Measurements from ENCODE around the gene CCDC107. TPM values are rescaled to one million over a fixed set of nuclear protein-coding genes. Genes with fewer than 3 reads are reported as not detected.

Gene CCDC107
- total and polyA plus RNA-seq, 2 of the 13 experiments (the other 11 are each of a cell fraction or from before 2014, with no cell fraction given): 7.1 to 15.2 TPM

DNA sequence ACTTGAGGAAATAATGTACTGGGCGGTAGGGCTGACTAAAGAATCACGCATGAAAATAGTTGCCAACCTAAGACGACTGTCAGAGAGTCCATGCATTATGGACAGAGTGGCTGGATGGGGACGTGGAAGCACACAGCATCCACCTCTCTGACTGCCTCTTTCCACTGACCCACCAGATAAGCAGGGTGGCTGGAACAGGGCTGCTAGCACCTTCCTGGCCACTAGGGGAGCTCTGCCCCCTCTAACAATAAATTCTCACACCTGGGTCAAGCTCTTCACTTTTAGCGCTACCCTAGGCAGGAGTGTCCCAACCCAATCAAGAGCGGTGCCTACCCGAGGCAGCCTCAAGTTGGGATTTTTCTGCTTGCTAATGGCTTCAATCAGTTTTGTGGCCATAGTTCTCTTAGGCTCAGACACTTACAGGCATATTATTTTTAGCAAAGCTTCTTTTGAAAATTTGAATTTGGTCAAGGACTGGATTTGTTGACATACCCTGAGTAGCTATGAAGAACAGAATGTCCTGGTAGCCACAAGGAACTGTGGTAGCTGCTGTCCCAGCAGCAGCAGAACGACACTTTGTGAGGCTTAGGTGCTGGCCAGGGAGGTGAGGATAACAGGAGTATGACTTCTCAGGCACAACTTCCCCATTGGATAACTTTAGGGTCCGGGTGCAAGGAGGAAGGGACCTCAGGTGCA, 38.6 kb downstream of the CCDC107 start (continued):
- TF ChIP-seq, protein P1, sequence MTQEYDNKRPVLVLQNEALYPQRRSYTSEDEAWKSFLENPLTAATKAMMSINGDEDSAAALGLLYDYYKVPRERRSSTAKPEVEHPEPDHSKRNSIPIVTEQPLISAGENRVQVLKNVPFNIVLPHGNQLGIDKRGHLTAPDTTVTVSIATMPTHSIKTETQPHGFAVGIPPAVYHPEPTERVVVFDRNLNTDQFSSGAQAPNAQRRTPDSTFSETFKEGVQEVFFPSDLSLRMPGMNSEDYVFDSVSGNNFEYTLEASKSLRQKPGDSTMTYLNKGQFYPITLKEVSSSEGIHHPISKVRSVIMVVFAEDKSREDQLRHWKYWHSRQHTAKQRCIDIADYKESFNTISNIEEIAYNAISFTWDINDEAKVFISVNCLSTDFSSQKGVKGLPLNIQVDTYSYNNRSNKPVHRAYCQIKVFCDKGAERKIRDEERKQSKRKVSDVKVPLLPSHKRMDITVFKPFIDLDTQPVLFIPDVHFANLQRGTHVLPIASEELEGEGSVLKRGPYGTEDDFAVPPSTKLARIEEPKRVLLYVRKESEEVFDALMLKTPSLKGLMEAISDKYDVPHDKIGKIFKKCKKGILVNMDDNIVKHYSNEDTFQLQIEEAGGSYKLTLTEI (CRISPR knock-in tag; conservative IDR thresholded peaks at IDR 0.05): no peak
- TF ChIP-seq SP140L (CRISPR knock-in tag; IDR thresholded peaks at IDR 0.05; ENCODE audit: borderline replicate concordance) (no peak), MTA1 (CRISPR knock-in tag; IDR thresholded peaks at IDR 0.05; ENCODE audit: borderline replicate concordance) (no peak), ZNF260 (CRISPR knock-in tag; IDR thresholded peaks at IDR 0.05; ENCODE audit: borderline replicate concordance, low read depth) (no peak), KDM4B (CRISPR knock-in tag; IDR thresholded peaks at IDR 0.05) (no peak), NCOA2 (CRISPR knock-in tag; IDR thresholded peaks at IDR 0.05) (no peak), RAD51 (IDR thresholded peaks at IDR 0.05; ENCODE audit: borderline replicate concordance) (no peak), ZNF564 (CRISPR knock-in tag; IDR thresholded peaks at IDR 0.05) (no peak), DNMT1 (CRISPR knock-in tag; IDR thresholded peaks at IDR 0.05) (no peak), THAP11 (CRISPR knock-in tag; IDR thresholded peaks at IDR 0.05) (peak; percentile 62; the same call in 1 of the 2 replicates), MEIS2 (CRISPR knock-in tag; IDR thresholded peaks at IDR 0.05) (no peak), PAF1 (CRISPR knock-in tag; IDR thresholded peaks at IDR 0.05) (no peak), KDM2A (CRISPR knock-in tag; IDR thresholded peaks at IDR 0.05; ENCODE audit: borderline replicate concordance, low read depth) (peak; percentile 47; the same call in 1 of the 2 replicates), SALL1 (CRISPR knock-in tag; IDR thresholded peaks at IDR 0.05) (peak; percentile 28; the same call in 1 of the 2 replicates), GPN1 (CRISPR knock-in tag; IDR thresholded peaks at IDR 0.05; ENCODE audit: borderline replicate concordance) (no peak), SAP130 (CRISPR knock-in tag; IDR thresholded peaks at IDR 0.05; ENCODE audit: low read depth) (no peak), ZBTB38 (CRISPR knock-in tag; IDR thresholded peaks at IDR 0.05) (no peak), ZNF331 (CRISPR knock-in tag; IDR thresholded peaks at IDR 0.05) (no peak)
- TF ChIP-seq, protein P2, sequence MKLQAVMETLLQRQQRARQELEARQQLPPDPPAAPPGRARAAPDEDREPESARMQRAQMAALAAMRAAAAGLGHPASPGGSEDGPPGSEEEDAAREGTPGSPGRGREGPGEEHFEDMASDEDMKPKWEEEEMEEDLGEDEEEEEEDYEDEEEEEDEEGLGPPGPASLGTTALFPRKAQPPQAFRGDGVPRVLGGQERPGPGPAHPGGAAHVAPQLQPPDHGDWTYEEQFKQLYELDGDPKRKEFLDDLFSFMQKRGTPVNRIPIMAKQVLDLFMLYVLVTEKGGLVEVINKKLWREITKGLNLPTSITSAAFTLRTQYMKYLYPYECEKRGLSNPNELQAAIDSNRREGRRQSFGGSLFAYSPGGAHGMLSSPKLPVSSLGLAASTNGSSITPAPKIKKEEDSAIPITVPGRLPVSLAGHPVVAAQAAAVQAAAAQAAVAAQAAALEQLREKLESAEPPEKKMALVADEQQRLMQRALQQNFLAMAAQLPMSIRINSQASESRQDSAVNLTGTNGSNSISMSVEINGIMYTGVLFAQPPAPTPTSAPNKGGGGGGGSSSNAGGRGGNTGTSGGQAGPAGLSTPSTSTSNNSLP (IDR thresholded peaks at IDR 0.05; ENCODE audit: low read depth, low read length): 0 out of 2 replicates have a peak, but pooled peaks have one; percentile 22
- TF ChIP-seq, protein P3, sequence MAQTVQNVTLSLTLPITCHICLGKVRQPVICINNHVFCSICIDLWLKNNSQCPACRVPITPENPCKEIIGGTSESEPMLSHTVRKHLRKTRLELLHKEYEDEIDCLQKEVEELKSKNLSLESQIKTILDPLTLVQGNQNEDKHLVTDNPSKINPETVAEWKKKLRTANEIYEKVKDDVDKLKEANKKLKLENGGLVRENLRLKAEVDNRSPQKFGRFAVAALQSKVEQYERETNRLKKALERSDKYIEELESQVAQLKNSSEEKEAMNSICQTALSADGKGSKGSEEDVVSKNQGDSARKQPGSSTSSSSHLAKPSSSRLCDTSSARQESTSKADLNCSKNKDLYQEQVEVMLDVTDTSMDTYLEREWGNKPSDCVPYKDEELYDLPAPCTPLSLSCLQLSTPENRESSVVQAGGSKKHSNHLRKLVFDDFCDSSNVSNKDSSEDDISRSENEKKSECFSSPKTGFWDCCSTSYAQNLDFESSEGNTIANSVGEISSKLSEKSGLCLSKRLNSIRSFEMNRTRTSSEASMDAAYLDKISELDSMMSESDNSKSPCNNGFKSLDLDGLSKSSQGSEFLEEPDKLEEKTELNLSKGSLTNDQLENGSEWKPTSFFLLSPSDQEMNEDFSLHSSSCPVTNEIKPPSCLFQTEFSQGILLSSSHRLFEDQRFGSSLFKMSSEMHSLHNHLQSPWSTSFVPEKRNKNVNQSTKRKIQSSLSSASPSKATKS (CRISPR knock-in tag; IDR thresholded peaks at IDR 0.05): no peak
- TF ChIP-seq, protein P4, sequence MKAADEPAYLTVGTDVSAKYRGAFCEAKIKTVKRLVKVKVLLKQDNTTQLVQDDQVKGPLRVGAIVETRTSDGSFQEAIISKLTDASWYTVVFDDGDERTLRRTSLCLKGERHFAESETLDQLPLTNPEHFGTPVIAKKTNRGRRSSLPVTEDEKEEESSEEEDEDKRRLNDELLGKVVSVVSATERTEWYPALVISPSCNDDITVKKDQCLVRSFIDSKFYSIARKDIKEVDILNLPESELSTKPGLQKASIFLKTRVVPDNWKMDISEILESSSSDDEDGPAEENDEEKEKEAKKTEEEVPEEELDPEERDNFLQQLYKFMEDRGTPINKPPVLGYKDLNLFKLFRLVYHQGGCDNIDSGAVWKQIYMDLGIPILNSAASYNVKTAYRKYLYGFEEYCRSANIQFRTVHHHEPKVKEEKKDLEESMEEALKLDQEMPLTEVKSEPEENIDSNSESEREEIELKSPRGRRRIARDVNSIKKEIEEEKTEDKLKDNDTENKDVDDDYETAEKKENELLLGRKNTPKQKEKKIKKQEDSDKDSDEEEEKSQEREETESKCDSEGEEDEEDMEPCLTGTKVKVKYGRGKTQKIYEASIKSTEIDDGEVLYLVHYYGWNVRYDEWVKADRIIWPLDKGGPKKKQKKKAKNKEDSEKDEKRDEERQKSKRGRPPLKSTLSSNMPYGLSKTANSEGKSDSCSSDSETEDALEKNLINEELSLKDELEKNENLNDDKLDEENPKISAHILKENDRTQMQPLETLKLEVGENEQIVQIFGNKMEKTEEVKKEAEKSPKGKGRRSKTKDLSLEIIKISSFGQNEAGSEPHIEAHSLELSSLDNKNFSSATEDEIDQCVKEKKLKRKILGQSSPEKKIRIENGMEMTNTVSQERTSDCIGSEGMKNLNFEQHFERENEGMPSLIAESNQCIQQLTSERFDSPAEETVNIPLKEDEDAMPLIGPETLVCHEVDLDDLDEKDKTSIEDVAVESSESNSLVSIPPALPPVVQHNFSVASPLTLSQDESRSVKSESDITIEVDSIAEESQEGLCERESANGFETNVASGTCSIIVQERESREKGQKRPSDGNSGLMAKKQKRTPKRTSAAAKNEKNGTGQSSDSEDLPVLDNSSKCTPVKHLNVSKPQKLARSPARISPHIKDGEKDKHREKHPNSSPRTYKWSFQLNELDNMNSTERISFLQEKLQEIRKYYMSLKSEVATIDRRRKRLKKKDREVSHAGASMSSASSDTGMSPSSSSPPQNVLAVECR (CRISPR knock-in tag; IDR thresholded peaks at IDR 0.05; ENCODE audit: borderline replicate concordance): peak; percentile 23; the same call in 1 of the 2 replicates
